HepG2 (cell line): ENCODE data around the gene POC1A. TPM values are rescaled to one million over a fixed set of nuclear protein-coding genes. Genes with fewer than 3 reads are reported as not detected.

Experiments
- DR1 ChIP-seq: sonication (generic); formaldehyde crosslinking; IDR thresholded peaks from 2 replicates; pipeline ENCODE4 v1.8.0; 2021; ENCODE audit warnings: mild to moderate bottlenecking, missing genetic modification reagents, inconsistent platforms
- EP300 ChIP-seq, 3 experiments: sonication (generic) in 1 of 3; formaldehyde crosslinking in 1 of 3; IDR thresholded peaks; 2 replicates each; pipeline versions ENCODE4 v1.5.1 to v1.6.1; 2011 to 2020; ENCODE audit warnings: low read depth in 2 of 3, low read length in 2 of 3, borderline replicate concordance in 1 of 3, improper control_type of control experiment in 1 of 3, mild to moderate bottlenecking in 1 of 3, missing genetic modification reagents in 1 of 3, moderate library complexity in 1 of 3
- FOSL2 ChIP-seq: sonication (generic); formaldehyde crosslinking; IDR thresholded peaks from 2 replicates; pipeline ENCODE4 v1.4.0; 2020; ENCODE audit warnings: missing genetic modification reagents
- FOXA1 ChIP-seq, 2 experiments: fragments of 450-650 bp in 1 of 2; sonication (generic) in 1 of 2; formaldehyde crosslinking in 1 of 2; IDR thresholded peaks; 2 replicates each; pipeline versions ENCODE4 v1.4.0 to v1.6.1; 2016 to 2020; ENCODE audit warnings: missing genetic modification reagents in 1 of 2
- MED8 ChIP-seq: sonication (generic); formaldehyde crosslinking; IDR thresholded peaks from 2 replicates; pipeline ENCODE4 v1.8.1; 2023; ENCODE audit warnings: mild to moderate bottlenecking, missing genetic modification reagents; ENCODE audit not compliant: insufficient replicate concordance
- RFX3 ChIP-seq: IDR thresholded peaks from 2 replicates; pipeline ENCODE4 v1.6.1; 2016; ENCODE audit warnings: missing biosample characterization, missing genetic modification reagents
- SMYD3 ChIP-seq: sonication (generic); formaldehyde crosslinking; IDR thresholded peaks from 2 replicates; pipeline ENCODE4 v1.8.1; 2023; ENCODE audit warnings: mild to moderate bottlenecking, missing genetic modification reagents
- TEAD3 ChIP-seq: optimal IDR thresholded peaks from 2 replicates; pipeline ENCODE3; 2016; ENCODE audit warnings: borderline replicate concordance
- THAP11 ChIP-seq: IDR thresholded peaks from 2 replicates; pipeline ENCODE4 v1.6.1; 2016; ENCODE audit warnings: missing biosample characterization, missing genetic modification reagents
- ZMYM4 ChIP-seq: sonication (generic); formaldehyde crosslinking; IDR thresholded peaks from 2 replicates; pipeline ENCODE4 v1.8.1; 2023; ENCODE audit warnings: mild to moderate bottlenecking, missing genetic modification reagents
- ZNF276 ChIP-seq: sonication (generic); formaldehyde crosslinking; IDR thresholded peaks from 2 replicates; pipeline ENCODE4 v1.4.0; 2020; ENCODE audit warnings: mild to moderate bottlenecking, low read depth, missing genetic modification reagents
- ZNF430 ChIP-seq: sonication (generic); formaldehyde crosslinking; IDR thresholded peaks from 2 replicates; pipeline ENCODE4 v1.9.0; 2021; ENCODE audit warnings: mild to moderate bottlenecking, missing genetic modification reagents
- ZNF557 ChIP-seq: sonication (generic); formaldehyde crosslinking; IDR thresholded peaks from 2 replicates; pipeline ENCODE4 v1.4.0; 2020; ENCODE audit warnings: missing genetic modification reagents
- ZNF615 ChIP-seq: sonication (generic); formaldehyde crosslinking; IDR thresholded peaks from 2 replicates; pipeline ENCODE4 v1.5.0; 2020; ENCODE audit warnings: mild to moderate bottlenecking, missing genetic modification reagents, borderline replicate concordance
- ZNF766 ChIP-seq: sonication (generic); formaldehyde crosslinking; IDR thresholded peaks from 2 replicates; pipeline ENCODE4 v1.5.0; 2020; ENCODE audit warnings: missing genetic modification reagents, borderline replicate concordance
- ZSCAN31 ChIP-seq: sonication (generic); formaldehyde crosslinking; IDR thresholded peaks from 2 replicates; pipeline ENCODE4 v1.5.0; 2020; ENCODE audit warnings: low read depth, mild to moderate bottlenecking, missing genetic modification reagents
- polyA plus RNA-seq, 8 experiments: library from polyadenylated mRNA; depleted of rRNA in 3 of 8; stranded (reverse) in 7 of 8; unstranded in 1 of 8; fragments of >200 nt; fragmentation: Illumina TruSeq in 4 of 8; extraction: Trizol in 4 of 8; gene quantifications; 2 replicates each; pipeline versions ENCODE4 v1.2.1 to v1.2.3, GENCODE V29; 2011 to 2016; ENCODE audit warnings: low read depth in 4 of 8, missing spikeins in 1 of 8, mixed read lengths in 1 of 8; ENCODE audit not compliant: insufficient read depth in 1 of 8
- total RNA-seq, 5 experiments: library from RNA; depleted of rRNA; stranded (reverse); fragments of >200 nt; fragmentation: Illumina TruSeq; extraction: Trizol; gene quantifications; 2 replicates each; pipeline ENCODE4 v1.2.3, GENCODE V29; 2016; ENCODE audit warnings: low read depth in 1 of 5
- TF ChIP-seq, protein P1 (sequence below): sonication (generic); formaldehyde crosslinking; IDR thresholded peaks from 2 replicates; pipeline ENCODE4 v1.4.0; 2020; ENCODE audit warnings: missing genetic modification reagents
- TF ChIP-seq, protein P2 (sequence below): sonication (generic); formaldehyde crosslinking; IDR thresholded peaks from 2 replicates; pipeline ENCODE4 v1.9.0; 2021; ENCODE audit warnings: missing genetic modification reagents, mild to moderate bottlenecking, borderline replicate concordance
- TF ChIP-seq, protein P3 (sequence below), 2 experiments: sonication (generic) in 1 of 2; formaldehyde crosslinking in 1 of 2; IDR thresholded peaks; 2 replicates each; pipeline versions ENCODE4 v1.4.0 to v1.6.1; 2016 to 2020; ENCODE audit warnings: borderline replicate concordance in 1 of 2, low read depth in 1 of 2, mild to moderate bottlenecking in 1 of 2, missing genetic modification reagents in 1 of 2

POC1A gene
- total and polyA plus RNA-seq, 2 of the 13 experiments (the other 11 are each of a cell fraction or from before 2014, with no cell fraction given): 14.6 to 20.0 TPM

DNA sequence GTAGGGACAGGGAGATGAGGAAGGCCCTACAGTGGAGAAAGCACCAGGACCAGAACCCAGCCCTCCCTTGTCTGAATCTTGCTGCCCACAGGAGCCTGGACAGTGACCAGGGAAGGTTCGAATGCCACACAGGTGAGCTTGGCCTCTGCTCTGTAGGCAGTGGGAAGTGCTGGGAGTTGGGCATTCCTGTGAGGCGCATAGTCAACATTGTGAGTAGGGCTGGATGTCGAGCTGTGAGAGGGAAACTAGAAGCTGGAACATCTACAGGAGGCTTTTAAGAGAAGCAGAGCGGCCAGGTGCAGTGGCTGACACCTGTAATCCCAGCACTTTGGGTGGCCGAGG lies 23.4 kb upstream of the POC1A start (continued):
- no peak for TF ChIP-seq EP300 (IDR thresholded peaks at IDR 0.05; ENCODE audit: low read depth in 2 of 2, low read length in 2 of 2)
- no peak for TF ChIP-seq EP300 (CRISPR knock-in tag; IDR thresholded peaks at IDR 0.05; ENCODE audit: borderline replicate concordance)
- TF ChIP-seq RFX3: no peak
- 0 out of 2 replicates have a peak, but pooled peaks have one; percentile 11 for TF ChIP-seq ZNF276 (CRISPR knock-in tag)
- TF ChIP-seq, protein P1, sequence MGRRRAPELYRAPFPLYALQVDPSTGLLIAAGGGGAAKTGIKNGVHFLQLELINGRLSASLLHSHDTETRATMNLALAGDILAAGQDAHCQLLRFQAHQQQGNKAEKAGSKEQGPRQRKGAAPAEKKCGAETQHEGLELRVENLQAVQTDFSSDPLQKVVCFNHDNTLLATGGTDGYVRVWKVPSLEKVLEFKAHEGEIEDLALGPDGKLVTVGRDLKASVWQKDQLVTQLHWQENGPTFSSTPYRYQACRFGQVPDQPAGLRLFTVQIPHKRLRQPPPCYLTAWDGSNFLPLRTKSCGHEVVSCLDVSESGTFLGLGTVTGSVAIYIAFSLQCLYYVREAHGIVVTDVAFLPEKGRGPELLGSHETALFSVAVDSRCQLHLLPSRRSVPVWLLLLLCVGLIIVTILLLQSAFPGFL (CRISPR knock-in tag): no peak
- TF ChIP-seq ZNF430 (CRISPR knock-in tag): no peak
- TF ChIP-seq TEAD3 (CRISPR knock-in tag): peak; percentile 37
- 0 out of 2 replicates have a peak, but pooled peaks have one; percentile 20 for TF ChIP-seq ZMYM4 (CRISPR knock-in tag)
- no peak for TF ChIP-seq MED8 (CRISPR knock-in tag)
- TF ChIP-seq, protein P2, sequence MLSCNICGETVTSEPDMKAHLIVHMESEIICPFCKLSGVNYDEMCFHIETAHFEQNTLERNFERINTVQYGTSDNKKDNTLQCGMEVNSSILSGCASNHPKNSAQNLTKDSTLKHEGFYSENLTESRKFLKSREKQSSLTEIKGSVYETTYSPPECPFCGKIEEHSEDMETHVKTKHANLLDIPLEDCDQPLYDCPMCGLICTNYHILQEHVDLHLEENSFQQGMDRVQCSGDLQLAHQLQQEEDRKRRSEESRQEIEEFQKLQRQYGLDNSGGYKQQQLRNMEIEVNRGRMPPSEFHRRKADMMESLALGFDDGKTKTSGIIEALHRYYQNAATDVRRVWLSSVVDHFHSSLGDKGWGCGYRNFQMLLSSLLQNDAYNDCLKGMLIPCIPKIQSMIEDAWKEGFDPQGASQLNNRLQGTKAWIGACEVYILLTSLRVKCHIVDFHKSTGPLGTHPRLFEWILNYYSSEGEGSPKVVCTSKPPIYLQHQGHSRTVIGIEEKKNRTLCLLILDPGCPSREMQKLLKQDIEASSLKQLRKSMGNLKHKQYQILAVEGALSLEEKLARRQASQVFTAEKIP (CRISPR knock-in tag): no peak
- 0 out of 2 replicates have a peak, but pooled peaks have one; percentile 2 for TF ChIP-seq ZSCAN31 (CRISPR knock-in tag)
- no peak for TF ChIP-seq ZNF615 (CRISPR knock-in tag)
- TF ChIP-seq SMYD3 (CRISPR knock-in tag): no peak
- TF ChIP-seq, protein P3, sequence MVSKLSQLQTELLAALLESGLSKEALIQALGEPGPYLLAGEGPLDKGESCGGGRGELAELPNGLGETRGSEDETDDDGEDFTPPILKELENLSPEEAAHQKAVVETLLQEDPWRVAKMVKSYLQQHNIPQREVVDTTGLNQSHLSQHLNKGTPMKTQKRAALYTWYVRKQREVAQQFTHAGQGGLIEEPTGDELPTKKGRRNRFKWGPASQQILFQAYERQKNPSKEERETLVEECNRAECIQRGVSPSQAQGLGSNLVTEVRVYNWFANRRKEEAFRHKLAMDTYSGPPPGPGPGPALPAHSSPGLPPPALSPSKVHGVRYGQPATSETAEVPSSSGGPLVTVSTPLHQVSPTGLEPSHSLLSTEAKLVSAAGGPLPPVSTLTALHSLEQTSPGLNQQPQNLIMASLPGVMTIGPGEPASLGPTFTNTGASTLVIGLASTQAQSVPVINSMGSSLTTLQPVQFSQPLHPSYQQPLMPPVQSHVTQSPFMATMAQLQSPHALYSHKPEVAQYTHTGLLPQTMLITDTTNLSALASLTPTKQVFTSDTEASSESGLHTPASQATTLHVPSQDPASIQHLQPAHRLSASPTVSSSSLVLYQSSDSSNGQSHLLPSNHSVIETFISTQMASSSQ (IDR thresholded peaks at IDR 0.05; ENCODE audit: low read depth): no peak
- TF ChIP-seq, protein P3 (CRISPR knock-in tag; IDR thresholded peaks at IDR 0.05; ENCODE audit: borderline replicate concordance): 0 out of 2 replicates have a peak, but pooled peaks have one; percentile 9
- no peak for TF ChIP-seq THAP11 (CRISPR knock-in tag)
- TF ChIP-seq FOXA1 (IDR thresholded peaks at IDR 0.05): no peak
- 0 out of 2 replicates have a peak, but pooled peaks have one; percentile 17 for TF ChIP-seq FOXA1 (CRISPR knock-in tag; IDR thresholded peaks at IDR 0.05)
- TF ChIP-seq ZNF557 (CRISPR knock-in tag): peak; percentile 16; the same call in 1 of the 2 replicates
- TF ChIP-seq DR1 (CRISPR knock-in tag): no peak
- TF ChIP-seq ZNF766 (CRISPR knock-in tag): no peak
- TF ChIP-seq FOSL2 (CRISPR knock-in tag): no peak
